RWPE2 (cell line): ENCODE results near the gene AGPS.
"Not testable (repeated sequence)": the region's sequence is repeated elsewhere in the genome, so short reads cannot be mapped to it uniquely, and the experiment has no call there.

Experiments
- ATAC-seq: fragments of 200-7000 bp; cut with Tn5 transposase; 3 replicates; pipeline ENCODE4 v1.9.1; 2021; ENCODE audit warnings: low read depth
- DNase-seq: peaks from one replicate; pipeline ENCODE4 v3.0.0-alpha.2; 2020; ENCODE audit warnings: low spot score
- H3K27ac ChIP-seq: fragments of 450-650 bp; 2 replicates; pipeline ENCODE4 v1.5.1; 2017; ENCODE audit warnings: mild to moderate bottlenecking; ENCODE audit not compliant: poor library complexity, severe bottlenecking
- H3K27me3 ChIP-seq: fragments of 250-450 bp; sonication (Bioruptor Pico); 2 replicates; pipeline ENCODE4 v1.5.1; 2021; ENCODE audit warnings: mild to moderate bottlenecking, moderate library complexity; ENCODE audit not compliant: insufficient read depth, poor library complexity, severe bottlenecking
- H3K36me3 ChIP-seq: fragments of 250-450 bp; sonication (Bioruptor Pico); 2 replicates; pipeline ENCODE4 v1.5.1; 2020; ENCODE audit warnings: low read depth, mild to moderate bottlenecking, moderate library complexity
- H3K4me1 ChIP-seq: fragments of 250-450 bp; sonication (Bioruptor Pico); 2 replicates; pipeline ENCODE4 v1.5.1; 2021; ENCODE audit warnings: mild to moderate bottlenecking, moderate library complexity; ENCODE audit not compliant: insufficient read depth, poor library complexity, severe bottlenecking
- H3K4me3 ChIP-seq: fragments of 250-450 bp; sonication (Bioruptor Pico); 2 replicates; pipeline ENCODE4 v1.5.1; 2021; ENCODE audit warnings: mild to moderate bottlenecking, moderate library complexity; ENCODE audit not compliant: severe bottlenecking
- H3K9me3 ChIP-seq: fragments of 250-450 bp; sonication (Bioruptor Pico); 2 replicates; pipeline ENCODE4 v1.5.1; 2021; ENCODE audit warnings: mild to moderate bottlenecking, moderate library complexity; ENCODE audit not compliant: severe bottlenecking
- TF ChIP-seq, protein P1 (sequence below): fragments of 450-650 bp; IDR thresholded peaks from one replicate; pipeline ENCODE4 v1.5.1; 2017; ENCODE audit warnings: mild to moderate bottlenecking, moderate library complexity; ENCODE audit not compliant: poor library complexity, severe bottlenecking

AGPS gene

GRCh38 chr2:177353187-177353478, 39.4 kb upstream of the AGPS start:
- no peaks in the 10 kb centered on the region for H3K9me3 ChIP-seq
- TF ChIP-seq, protein P1, sequence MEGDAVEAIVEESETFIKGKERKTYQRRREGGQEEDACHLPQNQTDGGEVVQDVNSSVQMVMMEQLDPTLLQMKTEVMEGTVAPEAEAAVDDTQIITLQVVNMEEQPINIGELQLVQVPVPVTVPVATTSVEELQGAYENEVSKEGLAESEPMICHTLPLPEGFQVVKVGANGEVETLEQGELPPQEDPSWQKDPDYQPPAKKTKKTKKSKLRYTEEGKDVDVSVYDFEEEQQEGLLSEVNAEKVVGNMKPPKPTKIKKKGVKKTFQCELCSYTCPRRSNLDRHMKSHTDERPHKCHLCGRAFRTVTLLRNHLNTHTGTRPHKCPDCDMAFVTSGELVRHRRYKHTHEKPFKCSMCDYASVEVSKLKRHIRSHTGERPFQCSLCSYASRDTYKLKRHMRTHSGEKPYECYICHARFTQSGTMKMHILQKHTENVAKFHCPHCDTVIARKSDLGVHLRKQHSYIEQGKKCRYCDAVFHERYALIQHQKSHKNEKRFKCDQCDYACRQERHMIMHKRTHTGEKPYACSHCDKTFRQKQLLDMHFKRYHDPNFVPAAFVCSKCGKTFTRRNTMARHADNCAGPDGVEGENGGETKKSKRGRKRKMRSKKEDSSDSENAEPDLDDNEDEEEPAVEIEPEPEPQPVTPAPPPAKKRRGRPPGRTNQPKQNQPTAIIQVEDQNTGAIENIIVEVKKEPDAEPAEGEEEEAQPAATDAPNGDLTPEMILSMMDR: no peak

DNA sequence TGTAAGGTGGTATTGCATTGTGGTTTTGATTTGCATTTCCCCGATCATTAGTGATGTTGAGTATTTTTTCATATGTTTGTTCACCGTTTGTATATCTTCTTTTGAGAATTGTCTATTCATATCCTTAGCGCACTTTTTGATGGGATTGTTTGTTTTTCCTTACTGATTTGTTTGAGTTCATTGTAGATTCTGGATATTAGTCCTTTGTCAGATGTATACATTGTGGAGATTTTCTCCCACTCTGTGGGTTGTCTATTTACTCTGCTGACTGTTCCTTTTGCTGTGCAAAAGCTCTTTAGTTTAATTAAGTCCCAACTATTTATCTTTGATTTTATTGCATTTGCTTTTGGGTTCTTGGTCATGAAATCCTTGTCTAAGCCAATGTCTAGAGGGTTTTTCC, 38.0 kb upstream of the AGPS start:
- not testable (repeated sequence) for H3K9me3 ChIP-seq, H3K4me1 ChIP-seq, ATAC-seq, DNase-seq, H3K27me3 ChIP-seq, H3K27ac ChIP-seq, H3K4me3 ChIP-seq, H3K36me3 ChIP-seq

More at GRCh38 chr2:177353187-177353478, 39.4 kb upstream of the AGPS start:
- H3K27me3 ChIP-seq: no peaks in the 10 kb centered on the region
- no peak overlapping the region for H3K4me3 ChIP-seq
- H3K36me3 ChIP-seq: no peaks in the 10 kb centered on the region
- peaks cover 6% of the 10 kb centered on the region for H3K4me1 ChIP-seq
- DNase-seq (no peak), ATAC-seq (no peak)
- H3K27ac ChIP-seq: no peak overlapping the region

DNA sequence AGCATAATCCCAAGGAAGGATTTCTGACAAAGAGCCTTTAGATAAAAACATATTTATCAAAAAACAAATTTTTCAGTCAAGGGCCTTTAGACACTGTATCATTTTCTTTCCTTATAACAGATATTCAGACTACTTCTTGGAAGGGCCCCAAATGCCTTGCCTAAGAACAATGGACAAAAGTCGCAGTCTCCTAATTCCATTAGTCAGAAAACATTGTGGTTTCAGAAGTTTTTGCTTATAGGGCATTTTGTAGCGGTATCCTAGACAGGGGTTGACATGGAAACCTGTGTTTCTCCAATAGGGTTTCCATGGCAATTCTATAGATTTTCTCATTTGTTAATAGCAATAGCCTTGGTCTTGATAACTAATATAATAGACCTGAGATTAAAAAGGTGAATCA, 36.7 kb upstream of the AGPS start:
- no peak overlapping the region for H3K27ac ChIP-seq
- no peaks in the 10 kb centered on the region for H3K9me3 ChIP-seq
- H3K36me3 ChIP-seq: no peaks in the 10 kb centered on the region
- ATAC-seq: no peak
- H3K4me3 ChIP-seq: no peak overlapping the region
- H3K27me3 ChIP-seq: no peaks in the 10 kb centered on the region
- peaks cover 6% of the 10 kb centered on the region for H3K4me1 ChIP-seq
- TF ChIP-seq, protein P1: no peak
- DNase-seq: no peak

DNA sequence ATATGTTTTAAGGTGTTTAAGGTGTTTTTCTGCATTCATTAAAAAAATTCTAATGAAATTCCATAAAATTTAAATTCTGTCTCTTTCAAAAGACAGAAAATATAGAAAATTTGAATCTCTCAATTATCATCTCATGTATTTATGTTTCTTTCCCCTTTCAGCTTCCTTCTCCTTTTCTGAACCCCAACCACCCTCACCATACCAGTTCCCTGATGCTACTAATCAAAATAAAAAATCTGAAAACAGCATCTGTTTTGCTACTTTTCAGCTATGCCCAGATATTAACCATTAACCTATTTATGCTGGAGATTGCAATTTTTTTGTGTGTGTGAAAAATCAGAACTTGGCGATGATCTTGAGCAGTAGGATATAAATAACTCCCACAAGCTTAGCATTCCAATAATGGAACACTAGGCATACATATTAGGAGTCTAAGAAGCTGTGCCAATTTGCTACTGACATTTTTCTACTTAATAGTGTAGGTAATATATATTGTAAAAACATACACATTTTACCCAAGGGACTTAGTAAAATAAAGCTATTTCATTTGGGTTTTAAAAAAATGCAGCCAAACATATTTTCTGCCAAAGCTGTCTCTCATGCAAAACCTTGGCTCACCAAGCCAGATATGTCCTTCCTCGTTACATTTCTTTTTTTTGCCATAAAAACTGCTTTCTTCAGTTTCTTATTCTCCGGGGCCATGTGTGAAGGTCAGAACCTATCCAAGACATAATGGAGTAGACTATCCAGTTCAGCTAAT, 32.6 kb upstream of the AGPS start:
- TF ChIP-seq, protein P1: no peak
- Histone ChIP-seq H3K4me3 (no peak overlapping the region), H3K9me3 (no peaks in the 10 kb centered on the region), H3K27ac (no peak overlapping the region), H3K36me3 (no peaks in the 10 kb centered on the region), H3K27me3 (no peaks in the 10 kb centered on the region), H3K4me1 (no peaks in the 10 kb centered on the region)
- ATAC-seq (no peak), DNase-seq (no peak)

- no peaks in the 10 kb centered on the region for H3K9me3 ChIP-seq
- no peaks in the 10 kb centered on the region for H3K36me3 ChIP-seq
- ATAC-seq: no peak
- H3K4me3 ChIP-seq: no peak overlapping the region
- H3K27me3 ChIP-seq: no peaks in the 10 kb centered on the region
- H3K27ac ChIP-seq: no peak overlapping the region
- H3K4me1 ChIP-seq: no peaks in the 10 kb centered on the region
- no peak for DNase-seq
- TF ChIP-seq, protein P1: no peak
These were observed 30.1 kb upstream of the AGPS start for GRCh38 chr2:177362499-177362898.
